ENCODE data around the gene SLC26A8. TPM values are rescaled to one million over a fixed set of nuclear protein-coding genes. Genes with fewer than 3 reads are reported as not detected.

Gene SLC26A8
- total and polyA plus RNA-seq, 2 experiments from 2014 or later: 0.89 to 2.9 TPM

DNA sequence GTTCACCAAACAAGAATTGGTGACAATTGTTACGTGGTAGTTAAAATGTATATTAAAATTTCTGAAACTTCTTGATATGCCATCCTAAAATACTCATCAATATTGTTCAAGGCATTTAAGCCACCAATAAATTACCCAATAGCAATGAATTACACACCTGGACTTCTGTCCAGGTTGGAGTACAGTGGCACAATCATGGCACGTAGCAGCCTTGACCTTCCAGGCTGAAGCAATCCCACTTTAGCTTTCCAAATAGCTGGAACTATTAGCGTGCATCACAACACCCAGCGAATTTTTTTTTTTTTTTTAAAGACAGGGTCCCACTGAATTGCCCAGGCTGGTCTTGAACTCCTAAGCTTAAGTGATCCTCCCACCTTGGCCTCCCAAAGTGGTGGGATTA lies 120.8 kb downstream of the SLC26A8 start:
- Histone ChIP-seq H3K27me3 (ENCODE audit: insufficient read depth) (no peaks in the 10 kb centered on the region), H2AFZ (no peak overlapping the region), H3K79me2 (replicated peaks; ENCODE audit: insufficient read depth) (peaks cover 100% of the 10 kb centered on the region), H3K27ac (ENCODE audit: low read depth) (no peak overlapping the region; the same call in 1 of the 2 replicates), H3K9me2 (ENCODE audit: insufficient read depth) (no peaks in the 10 kb centered on the region), H3K4me1 (ENCODE audit: insufficient read depth) (no peaks in the 10 kb centered on the region), H4K20me1 (replicated peaks; ENCODE audit: insufficient read depth) (peaks cover 51% of the 10 kb centered on the region), H3F3A (replicated peaks; ENCODE audit: low read depth) (no peaks in the 10 kb centered on the region; the same call in 1 of the 2 replicates), H3K4me3 (no peak overlapping the region), H3K36me3 (ENCODE audit: insufficient read depth) (peaks cover 13% of the 10 kb centered on the region), H3K4me2 (no peak overlapping the region)
- TF ChIP-seq, protein P1, sequence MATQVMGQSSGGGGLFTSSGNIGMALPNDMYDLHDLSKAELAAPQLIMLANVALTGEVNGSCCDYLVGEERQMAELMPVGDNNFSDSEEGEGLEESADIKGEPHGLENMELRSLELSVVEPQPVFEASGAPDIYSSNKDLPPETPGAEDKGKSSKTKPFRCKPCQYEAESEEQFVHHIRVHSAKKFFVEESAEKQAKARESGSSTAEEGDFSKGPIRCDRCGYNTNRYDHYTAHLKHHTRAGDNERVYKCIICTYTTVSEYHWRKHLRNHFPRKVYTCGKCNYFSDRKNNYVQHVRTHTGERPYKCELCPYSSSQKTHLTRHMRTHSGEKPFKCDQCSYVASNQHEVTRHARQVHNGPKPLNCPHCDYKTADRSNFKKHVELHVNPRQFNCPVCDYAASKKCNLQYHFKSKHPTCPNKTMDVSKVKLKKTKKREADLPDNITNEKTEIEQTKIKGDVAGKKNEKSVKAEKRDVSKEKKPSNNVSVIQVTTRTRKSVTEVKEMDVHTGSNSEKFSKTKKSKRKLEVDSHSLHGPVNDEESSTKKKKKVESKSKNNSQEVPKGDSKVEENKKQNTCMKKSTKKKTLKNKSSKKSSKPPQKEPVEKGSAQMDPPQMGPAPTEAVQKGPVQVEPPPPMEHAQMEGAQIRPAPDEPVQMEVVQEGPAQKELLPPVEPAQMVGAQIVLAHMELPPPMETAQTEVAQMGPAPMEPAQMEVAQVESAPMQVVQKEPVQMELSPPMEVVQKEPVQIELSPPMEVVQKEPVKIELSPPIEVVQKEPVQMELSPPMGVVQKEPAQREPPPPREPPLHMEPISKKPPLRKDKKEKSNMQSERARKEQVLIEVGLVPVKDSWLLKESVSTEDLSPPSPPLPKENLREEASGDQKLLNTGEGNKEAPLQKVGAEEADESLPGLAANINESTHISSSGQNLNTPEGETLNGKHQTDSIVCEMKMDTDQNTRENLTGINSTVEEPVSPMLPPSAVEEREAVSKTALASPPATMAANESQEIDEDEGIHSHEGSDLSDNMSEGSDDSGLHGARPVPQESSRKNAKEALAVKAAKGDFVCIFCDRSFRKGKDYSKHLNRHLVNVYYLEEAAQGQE (IDR thresholded peaks at IDR 0.05; ENCODE audit: unreplicated experiment): no peak
- TF ChIP-seq CREB1 (CRISPR knock-in tag; IDR thresholded peaks at IDR 0.05; ENCODE audit: low read depth): no peak
- TF ChIP-seq, protein P2, sequence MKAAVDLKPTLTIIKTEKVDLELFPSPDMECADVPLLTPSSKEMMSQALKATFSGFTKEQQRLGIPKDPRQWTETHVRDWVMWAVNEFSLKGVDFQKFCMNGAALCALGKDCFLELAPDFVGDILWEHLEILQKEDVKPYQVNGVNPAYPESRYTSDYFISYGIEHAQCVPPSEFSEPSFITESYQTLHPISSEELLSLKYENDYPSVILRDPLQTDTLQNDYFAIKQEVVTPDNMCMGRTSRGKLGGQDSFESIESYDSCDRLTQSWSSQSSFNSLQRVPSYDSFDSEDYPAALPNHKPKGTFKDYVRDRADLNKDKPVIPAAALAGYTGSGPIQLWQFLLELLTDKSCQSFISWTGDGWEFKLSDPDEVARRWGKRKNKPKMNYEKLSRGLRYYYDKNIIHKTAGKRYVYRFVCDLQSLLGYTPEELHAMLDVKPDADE (IDR thresholded peaks at IDR 0.05): no peak
- TF ChIP-seq STAT1 (IDR thresholded peaks at IDR 0.05; ENCODE audit: unreplicated experiment): no peak
- TF ChIP-seq ZNF331 (CRISPR knock-in tag; IDR thresholded peaks at IDR 0.05; ENCODE audit: low read depth): no peak
- TF ChIP-seq, protein P3, sequence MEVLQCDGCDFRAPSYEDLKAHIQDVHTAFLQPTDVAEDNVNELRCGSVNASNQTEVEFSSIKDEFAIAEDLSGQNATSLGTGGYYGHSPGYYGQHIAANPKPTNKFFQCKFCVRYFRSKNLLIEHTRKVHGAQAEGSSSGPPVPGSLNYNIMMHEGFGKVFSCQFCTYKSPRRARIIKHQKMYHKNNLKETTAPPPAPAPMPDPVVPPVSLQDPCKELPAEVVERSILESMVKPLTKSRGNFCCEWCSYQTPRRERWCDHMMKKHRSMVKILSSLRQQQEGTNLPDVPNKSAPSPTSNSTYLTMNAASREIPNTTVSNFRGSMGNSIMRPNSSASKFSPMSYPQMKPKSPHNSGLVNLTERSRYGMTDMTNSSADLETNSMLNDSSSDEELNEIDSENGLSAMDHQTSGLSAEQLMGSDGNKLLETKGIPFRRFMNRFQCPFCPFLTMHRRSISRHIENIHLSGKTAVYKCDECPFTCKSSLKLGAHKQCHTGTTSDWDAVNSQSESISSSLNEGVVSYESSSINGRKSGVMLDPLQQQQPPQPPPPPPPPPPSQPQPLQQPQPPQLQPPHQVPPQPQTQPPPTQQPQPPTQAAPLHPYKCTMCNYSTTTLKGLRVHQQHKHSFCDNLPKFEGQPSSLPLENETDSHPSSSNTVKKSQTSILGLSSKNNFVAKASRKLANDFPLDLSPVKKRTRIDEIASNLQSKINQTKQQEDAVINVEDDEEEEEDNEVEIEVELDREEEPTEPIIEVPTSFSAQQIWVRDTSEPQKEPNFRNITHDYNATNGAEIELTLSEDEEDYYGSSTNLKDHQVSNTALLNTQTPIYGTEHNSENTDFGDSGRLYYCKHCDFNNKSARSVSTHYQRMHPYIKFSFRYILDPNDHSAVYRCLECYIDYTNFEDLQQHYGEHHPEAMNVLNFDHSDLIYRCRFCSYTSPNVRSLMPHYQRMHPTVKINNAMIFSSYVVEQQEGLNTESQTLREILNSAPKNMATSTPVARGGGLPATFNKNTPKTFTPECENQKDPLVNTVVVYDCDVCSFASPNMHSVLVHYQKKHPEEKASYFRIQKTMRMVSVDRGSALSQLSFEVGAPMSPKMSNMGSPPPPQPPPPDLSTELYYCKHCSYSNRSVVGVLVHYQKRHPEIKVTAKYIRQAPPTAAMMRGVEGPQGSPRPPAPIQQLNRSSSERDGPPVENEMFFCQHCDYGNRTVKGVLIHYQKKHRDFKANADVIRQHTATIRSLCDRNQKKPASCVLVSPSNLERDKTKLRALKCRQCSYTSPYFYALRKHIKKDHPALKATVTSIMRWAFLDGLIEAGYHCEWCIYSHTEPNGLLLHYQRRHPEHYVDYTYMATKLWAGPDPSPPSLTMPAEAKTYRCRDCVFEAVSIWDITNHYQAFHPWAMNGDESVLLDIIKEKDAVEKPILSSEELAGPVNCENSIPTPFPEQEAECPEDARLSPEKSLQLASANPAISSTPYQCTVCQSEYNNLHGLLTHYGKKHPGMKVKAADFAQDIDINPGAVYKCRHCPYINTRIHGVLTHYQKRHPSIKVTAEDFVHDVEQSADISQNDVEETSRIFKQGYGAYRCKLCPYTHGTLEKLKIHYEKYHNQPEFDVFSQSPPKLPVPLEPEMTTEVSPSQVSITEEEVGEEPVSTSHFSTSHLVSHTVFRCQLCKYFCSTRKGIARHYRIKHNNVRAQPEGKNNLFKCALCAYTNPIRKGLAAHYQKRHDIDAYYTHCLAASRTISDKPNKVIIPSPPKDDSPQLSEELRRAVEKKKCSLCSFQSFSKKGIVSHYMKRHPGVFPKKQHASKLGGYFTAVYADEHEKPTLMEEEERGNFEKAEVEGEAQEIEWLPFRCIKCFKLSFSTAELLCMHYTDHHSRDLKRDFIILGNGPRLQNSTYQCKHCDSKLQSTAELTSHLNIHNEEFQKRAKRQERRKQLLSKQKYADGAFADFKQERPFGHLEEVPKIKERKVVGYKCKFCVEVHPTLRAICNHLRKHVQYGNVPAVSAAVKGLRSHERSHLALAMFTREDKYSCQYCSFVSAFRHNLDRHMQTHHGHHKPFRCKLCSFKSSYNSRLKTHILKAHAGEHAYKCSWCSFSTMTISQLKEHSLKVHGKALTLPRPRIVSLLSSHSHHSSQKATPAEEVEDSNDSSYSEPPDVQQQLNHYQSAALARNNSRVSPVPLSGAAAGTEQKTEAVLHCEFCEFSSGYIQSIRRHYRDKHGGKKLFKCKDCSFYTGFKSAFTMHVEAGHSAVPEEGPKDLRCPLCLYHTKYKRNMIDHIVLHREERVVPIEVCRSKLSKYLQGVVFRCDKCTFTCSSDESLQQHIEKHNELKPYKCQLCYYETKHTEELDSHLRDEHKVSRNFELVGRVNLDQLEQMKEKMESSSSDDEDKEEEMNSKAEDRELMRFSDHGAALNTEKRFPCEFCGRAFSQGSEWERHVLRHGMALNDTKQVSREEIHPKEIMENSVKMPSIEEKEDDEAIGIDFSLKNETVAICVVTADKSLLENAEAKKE (CRISPR knock-in tag; IDR thresholded peaks at IDR 0.05): no peak
- Mint-ChIP-seq H3K27me3 (ENCODE audit: insufficient read depth, low read depth, poor library complexity) (peaks cover 3% of the 10 kb centered on the region), H3K27ac (no peak overlapping the region), H3K4me1 (no peaks in the 10 kb centered on the region), H3K36me3 (ENCODE audit: low read depth) (peaks cover 35% of the 10 kb centered on the region), H3K9me3 (peaks cover 8% of the 10 kb centered on the region), H3K4me3 (no peak overlapping the region)
- DNase-seq (ENCODE audit: low spot score): no peak
- ATAC-seq: no peak

All from GM23338 (cell line).